IPS DF 4.7 (cell line): Measurements from ENCODE around the gene TBC1D22A.

Experiments used
- DNase-seq: peaks from one replicate; pipeline ENCODE4 v3.0.0-alpha.2; 2013; ENCODE audit warnings: low spot score; ENCODE audit errors: extremely low read depth

The TBC1D22A gene

GRCh38 chr22:46794491-46794890 is 32.0 kb downstream of the TBC1D22A start:
- DNase-seq: no peak

- no peak for DNase-seq
Observed at GRCh38 chr22:46795140-46795539, 32.7 kb downstream of the TBC1D22A start.

- no peak for DNase-seq
Observed at GRCh38 chr22:46795845-46796565, 33.6 kb downstream of the TBC1D22A start.

GRCh38 chr22:46796566-46797195 is 34.2 kb downstream of the TBC1D22A start:
- DNase-seq: no peak

GRCh38 chr22:46797355-46797754 is 34.9 kb downstream of the TBC1D22A start:
- DNase-seq: no peak

GRCh38 chr22:46798041-46798365 is 35.6 kb downstream of the TBC1D22A start:
- DNase-seq: no peak

GRCh38 chr22:46798366-46799350 is 36.2 kb downstream of the TBC1D22A start:
- DNase-seq: peak; percentile 22

GRCh38 chr22:46799626-46800025 is 37.2 kb downstream of the TBC1D22A start:
- no peak for DNase-seq

- no peak for DNase-seq
Observed at GRCh38 chr22:46800102-46800857, 37.8 kb downstream of the TBC1D22A start.

GRCh38 chr22:46801331-46801811 is 38.9 kb downstream of the TBC1D22A start:
- no peak for DNase-seq

GRCh38 chr22:46801826-46802607 is 39.6 kb downstream of the TBC1D22A start:
- DNase-seq: no peak

- DNase-seq: no peak
Observed at GRCh38 chr22:46802608-46803027, 40.2 kb downstream of the TBC1D22A start.

- DNase-seq: peak; percentile 22
Observed at GRCh38 chr22:46803031-46803880, 40.8 kb downstream of the TBC1D22A start.

- no peak for DNase-seq
Observed at GRCh38 chr22:46803936-46804335, 41.5 kb downstream of the TBC1D22A start.

- DNase-seq: no peak
Observed at GRCh38 chr22:46806794-46807193, 44.3 kb downstream of the TBC1D22A start.

- DNase-seq: no peak
Observed at GRCh38 chr22:46807458-46807857, 45.0 kb downstream of the TBC1D22A start.

- no peak for DNase-seq
Observed at GRCh38 chr22:46809153-46809885, 46.9 kb downstream of the TBC1D22A start.
